GM21737 (cell line): ENCODE results near the gene TMEM191C.
"Not testable (repeated sequence)": the region's sequence is repeated elsewhere in the genome, so short reads cannot be mapped to it uniquely, and the experiment has no call there.

Source experiments
- ATAC-seq: cut with Tn5 transposase; IDR thresholded peaks from one replicate; pipeline ENCODE4 v1.9.1; 2021; ENCODE audit warnings: mild to moderate bottlenecking, moderate library complexity; ENCODE audit not compliant: unreplicated experiment

The TMEM191C gene

GRCh38 chr22:21469097-21469994 is 2.2 kb downstream of the TMEM191C start:
- not testable (repeated sequence) for ATAC-seq

DNA sequence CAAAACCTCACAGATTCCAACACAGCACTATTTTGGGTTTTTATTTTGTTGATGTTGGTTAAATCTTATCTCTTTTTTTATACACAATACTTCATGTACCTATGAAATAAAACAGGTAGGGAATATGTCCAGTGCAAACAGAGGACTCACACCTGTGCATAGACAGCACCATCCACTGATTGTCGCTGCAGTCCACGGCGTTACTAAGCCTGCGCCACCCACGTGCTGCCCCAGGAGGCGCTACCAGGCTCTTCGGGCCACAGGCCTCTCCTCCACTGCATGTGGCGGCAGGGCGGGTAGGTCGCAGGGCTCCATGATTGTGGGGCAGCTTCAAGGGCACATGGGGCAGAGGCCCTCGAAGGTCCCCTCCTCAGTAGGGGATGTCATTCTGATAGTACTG is 5.8 kb downstream of the TMEM191C start:
- ATAC-seq = not testable (repeated sequence)

DNA sequence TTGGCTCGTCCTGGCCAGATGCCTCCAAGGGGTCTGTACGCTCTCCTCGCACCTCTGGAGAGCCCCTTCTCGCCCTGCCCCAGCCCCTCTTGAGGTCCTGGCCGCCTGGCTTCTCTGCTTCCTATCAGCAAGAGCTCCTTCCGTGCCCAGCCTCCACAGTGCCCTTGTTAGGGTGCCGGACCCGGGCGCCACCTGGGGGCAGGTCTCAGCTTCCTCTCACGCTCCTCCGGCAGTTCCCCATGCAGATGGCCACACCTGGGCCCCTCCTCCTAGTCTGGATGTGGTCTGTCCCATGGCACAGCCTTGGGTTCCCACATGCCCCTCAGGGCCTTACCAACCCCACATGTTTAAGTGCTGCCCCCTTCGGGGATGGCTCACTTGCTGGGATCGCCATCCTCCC is 6.5 kb downstream of the TMEM191C start:
- ATAC-seq = not testable (repeated sequence)

DNA sequence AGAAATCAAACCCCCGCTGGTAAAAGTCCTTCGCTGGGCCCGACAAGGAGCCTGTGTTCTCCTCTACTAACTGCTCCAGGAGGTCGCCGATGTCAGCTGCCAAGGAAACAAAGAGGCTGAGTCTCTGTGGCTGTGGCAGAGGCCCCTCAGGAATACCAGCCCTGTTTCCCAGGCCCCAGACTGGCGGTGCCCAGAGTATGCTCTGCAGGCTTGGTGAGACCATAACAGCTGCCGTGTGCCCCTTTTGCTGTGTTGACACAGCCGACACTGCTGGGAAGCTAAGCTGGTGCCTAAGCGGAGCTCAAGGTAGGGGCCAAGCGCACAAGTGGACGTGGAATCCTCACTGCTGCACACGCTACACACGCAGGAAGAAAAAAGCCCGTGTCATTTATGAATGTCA is 16.9 kb downstream of the TMEM191C start:
- ATAC-seq = not testable (repeated sequence)

DNA sequence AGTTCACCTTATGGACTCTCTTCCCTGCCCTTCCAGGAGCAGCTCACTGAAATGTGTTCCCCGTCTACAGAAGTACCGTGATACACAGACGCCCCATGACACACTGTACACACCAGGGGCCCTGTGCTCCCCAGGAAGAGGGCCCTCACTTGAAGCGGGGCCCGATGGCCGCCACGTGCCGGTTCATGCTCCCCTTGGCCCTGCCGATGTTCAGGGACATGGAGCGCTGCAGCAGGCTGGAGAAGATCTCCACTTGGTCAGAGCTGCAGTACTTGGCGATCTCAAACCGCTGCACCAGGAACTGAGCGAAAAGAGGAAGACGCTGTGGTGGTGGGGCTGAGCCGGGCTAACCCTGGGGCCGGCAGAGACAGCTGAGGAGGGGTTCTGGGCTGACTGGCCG is 20.5 kb downstream of the TMEM191C start:
- not testable (repeated sequence) for ATAC-seq

- not testable (repeated sequence) for ATAC-seq
Observed at GRCh38 chr22:21489149-21489680, 22.0 kb downstream of the TMEM191C start.

- not testable (repeated sequence) for ATAC-seq
Observed at GRCh38 chr22:21490556-21490955, 23.4 kb downstream of the TMEM191C start.

- not testable (repeated sequence) for ATAC-seq
Observed at GRCh38 chr22:21492271-21492670, 25.1 kb downstream of the TMEM191C start.

- not testable (repeated sequence) for ATAC-seq
Observed at GRCh38 chr22:21493789-21494782, 26.9 kb downstream of the TMEM191C start.

DNA sequence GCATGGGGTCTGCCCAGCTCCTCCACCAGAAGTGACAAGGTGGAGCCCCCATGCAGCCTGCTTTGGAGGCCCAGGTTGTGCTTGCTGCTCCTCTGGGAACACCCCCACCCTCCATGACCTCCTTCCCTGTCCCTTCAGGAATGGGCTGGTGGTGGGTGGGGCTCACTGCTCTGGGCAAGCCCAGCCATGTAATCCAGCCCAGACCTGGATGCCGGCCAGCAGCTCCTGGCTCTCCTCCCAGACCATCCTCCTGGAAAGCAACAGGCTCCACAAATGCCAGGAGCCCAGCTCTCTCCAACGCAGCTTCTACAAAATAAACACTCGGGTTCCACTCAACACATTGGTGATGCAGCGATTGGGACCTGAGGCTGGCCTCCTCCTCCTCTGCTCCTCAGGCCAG is 30.8 kb downstream of the TMEM191C start:
- ATAC-seq = not testable (repeated sequence)

DNA sequence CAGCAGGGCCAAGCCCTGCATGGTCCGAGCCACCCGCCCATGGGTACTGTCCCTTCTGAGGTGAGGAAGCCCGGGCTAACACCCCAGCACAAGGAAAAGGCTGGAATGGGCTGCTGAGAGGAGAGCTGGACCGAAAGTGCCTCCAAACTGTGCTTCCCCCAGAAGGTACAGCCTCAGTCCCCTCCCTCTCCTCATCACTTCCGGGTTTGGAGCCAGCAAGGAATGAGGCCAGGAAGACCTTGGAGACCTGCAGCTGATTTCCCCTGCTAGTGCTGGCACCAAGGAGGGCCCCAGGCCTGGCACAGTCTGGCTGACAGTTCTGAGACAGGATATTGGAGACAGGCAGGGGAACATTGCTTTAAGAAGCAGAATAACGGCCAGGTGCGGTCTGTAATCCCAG is 31.3 kb downstream of the TMEM191C start:
- ATAC-seq = not testable (repeated sequence)

DNA sequence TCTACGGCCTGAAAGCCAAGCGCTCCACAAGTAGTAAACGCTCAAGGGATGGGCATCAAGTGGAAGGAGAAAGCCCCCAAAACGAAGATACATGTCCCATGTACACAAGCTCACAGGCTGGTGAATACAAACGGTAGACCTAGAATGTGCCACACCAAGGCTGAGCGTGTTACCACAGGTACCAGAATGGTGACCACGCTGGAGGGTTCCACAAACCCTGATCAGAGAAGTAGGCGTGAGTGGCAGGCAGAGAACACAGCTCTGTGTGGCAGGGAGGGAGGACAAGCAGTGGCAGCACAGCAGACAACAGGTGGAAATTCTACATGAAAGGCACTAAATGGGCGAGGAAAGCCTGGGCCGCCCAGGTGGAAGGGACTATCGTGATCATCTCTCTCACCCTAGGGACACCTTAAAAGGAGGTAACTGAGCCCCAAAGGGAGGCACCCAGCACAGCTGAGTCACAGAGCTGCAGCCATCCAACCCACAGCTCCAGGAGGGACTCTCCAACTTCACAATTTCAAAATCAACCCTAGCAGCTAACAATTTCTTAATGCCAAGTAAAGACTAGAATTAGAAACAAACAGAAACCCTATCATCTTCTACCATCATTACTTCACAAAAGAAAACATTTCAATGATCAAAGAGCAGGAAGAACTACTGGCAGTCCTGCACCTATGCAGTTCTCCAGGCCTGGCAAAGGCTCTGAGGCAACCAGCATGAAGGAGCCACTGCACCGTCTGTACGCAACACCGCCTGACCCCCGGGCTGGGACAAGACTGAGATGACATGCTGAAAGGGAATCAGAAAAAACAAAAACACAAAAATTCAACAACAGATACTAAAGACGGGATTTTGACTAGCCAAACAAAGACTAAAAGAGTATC is 32.7 kb downstream of the TMEM191C start:
- not testable (repeated sequence) for ATAC-seq

- ATAC-seq = not testable (repeated sequence)
Observed at GRCh38 chr22:21510397-21510796, 43.2 kb downstream of the TMEM191C start.

DNA sequence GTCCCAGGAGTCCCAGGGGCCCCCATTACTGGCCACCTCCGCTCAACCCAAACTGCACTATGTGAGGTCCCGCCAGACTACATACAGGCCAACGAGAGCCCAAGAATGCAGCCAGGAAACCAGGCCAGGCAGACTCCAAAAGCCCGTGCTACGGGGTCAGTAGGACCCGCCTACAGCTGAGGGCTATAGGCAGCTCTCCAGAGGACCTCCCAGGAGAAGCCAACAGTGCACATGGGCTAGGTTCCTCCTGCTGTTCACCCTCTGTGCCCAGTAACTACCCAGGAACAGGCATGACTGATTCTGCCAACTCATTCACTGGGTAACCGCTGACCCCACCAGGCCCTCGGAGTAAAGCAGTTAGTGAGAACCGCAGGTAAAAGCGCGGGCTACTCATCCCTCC is 44.8 kb downstream of the TMEM191C start:
- not testable (repeated sequence) for ATAC-seq

GRCh38 chr22:21514117-21514516 is 46.9 kb downstream of the TMEM191C start:
- ATAC-seq = not testable (repeated sequence)

- ATAC-seq = not testable (repeated sequence)
Observed at GRCh38 chr22:21515234-21515633, 48.0 kb downstream of the TMEM191C start.

DNA sequence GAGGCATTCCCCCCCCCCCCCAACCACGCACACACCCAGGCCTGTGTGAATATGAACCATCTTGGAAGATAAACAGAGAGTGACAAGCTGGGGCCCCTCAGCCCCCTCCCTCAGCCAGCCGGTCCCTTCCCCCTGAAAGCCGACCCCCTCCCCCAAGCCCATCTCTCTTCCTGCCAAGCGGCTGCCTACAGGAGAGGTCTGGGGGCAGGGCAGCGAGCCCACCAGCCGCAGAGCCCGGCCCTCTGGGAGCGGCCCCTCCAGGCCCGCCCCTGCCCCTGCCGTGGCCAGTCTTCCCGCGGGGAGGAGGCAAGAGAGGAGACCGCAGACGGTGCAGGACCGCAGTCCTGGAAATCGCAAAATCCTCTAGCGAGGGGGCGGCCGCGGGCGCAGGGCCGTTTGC is 49.3 kb downstream of the TMEM191C start:
- ATAC-seq = peak; percentile 9

- peak; percentile 78 for ATAC-seq
Observed at GRCh38 chr22:21516970-21517764, 50.0 kb downstream of the TMEM191C start.
